NK-92 (cell line): ENCODE data around the gene ELF1.
"Not testable (repeated sequence)": the region's sequence is repeated elsewhere in the genome, so short reads cannot be mapped to it uniquely, and the experiment has no call there.

Experiments
- DNase-seq: peaks from one replicate; lab custom pipeline; 2025; ENCODE audit not compliant: unreplicated experiment; lab: John Stamatoyannopoulos, UW

Gene ELF1

GRCh38 chr13:40983259-40983658, 35.9 kb downstream of the ELF1 start:
- DNase-seq = no peak

DNA sequence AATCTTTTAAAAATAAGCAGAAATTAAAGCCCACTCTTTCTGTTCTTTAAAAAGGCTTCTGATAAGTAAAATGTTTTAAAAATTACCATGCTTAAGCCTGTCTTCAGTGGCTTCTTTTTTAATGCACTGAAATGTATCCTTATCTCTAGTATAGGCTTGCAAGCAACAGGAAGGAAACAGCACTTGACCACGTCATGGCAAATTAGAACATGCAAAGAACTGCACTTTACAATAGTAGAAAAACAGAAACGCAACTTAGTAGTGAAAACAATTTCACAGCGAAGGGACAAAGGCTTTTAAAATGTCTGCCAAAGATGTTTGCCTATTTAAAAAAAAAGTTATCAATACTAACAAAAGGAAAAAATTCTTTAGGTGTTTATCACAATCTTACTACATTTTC, 36.3 kb downstream of the ELF1 start:
- DNase-seq = no peak

DNA sequence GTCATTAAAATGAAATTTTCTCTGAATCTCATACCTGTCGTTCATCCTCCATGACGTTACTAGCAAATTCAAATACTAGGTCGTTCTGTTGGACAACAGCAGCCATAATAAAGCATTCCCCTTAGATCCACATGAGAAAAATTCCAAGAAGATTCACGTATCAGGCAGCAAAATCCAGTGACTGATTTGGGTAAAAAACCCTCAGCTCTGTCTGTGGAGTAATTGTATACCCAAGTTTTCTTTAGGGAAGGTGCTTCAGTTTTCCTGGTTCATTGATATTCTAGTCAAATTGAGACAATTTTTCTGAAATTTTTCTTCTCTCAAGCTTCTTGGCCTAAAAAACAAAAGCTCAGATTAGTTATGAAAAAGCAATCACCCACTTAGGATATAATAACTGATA, 37.2 kb downstream of the ELF1 start:
- no peak for DNase-seq

- DNase-seq = no peak
Measured at GRCh38 chr13:40981361-40981760, 37.8 kb downstream of the ELF1 start.

DNA sequence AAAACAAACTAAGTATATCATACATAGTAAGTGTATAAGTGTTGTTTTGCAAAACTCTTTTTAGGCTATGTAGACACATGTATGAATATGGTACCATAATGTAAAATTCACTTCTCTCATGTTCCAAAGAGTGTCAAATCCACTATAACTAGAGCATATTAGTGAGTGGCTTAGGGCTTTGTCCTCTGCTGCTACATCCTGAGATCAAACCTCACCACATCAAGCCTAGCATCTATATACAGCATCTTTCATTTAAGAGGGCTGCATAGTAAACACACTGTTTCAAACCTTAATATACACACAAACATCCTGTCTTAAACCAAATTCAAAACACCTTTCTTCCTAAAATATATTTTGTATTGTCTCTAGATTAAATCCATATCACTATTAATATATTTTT, 38.7 kb downstream of the ELF1 start:
- DNase-seq = no peak

GRCh38 chr13:40979232-40979631, 39.9 kb downstream of the ELF1 start:
- no peak for DNase-seq

DNA sequence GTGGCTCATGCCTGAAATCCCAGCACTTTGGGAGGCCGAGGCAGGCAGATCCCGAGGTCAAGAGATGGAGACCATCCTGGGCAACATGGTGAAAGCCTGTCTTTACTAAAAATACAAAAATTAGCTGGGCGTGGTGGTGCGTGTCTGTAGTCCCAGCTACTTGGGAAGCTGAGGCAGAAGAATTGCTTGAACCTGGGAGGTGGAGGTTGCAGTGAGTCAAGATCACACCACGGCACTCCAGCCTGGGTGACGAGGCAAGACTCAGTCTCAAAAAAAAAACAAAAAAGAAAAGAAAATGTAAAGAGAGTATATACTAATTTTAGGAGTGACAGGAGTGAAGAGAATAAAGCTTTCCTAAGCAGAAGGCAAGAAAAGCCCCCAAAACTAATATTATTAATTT, 41.0 kb downstream of the ELF1 start:
- not testable (repeated sequence) for DNase-seq

DNA sequence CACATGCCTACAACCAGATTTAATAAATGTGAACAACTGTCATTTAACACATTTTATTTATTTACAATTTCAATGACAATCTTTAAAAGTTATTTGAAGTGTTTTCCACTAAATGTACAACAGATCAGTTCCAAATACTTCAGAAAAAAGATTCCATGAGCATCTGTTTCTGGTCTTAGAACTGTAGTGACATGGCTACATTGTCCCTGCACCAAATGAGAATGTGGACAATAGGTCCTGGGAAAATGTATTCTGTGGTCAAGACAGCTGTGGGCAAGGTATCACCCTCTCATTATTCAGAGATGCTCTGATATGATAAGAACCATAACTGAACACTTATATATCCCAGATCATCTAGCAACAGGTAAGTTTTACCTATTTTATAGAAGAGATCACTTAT, 43.7 kb downstream of the ELF1 start:
- DNase-seq = no peak

GRCh38 chr13:40974460-40975407, 44.4 kb downstream of the ELF1 start:
- DNase-seq = no peak

GRCh38 chr13:40973409-40973808, 45.7 kb downstream of the ELF1 start:
- DNase-seq = no peak

- DNase-seq = no peak
Measured at GRCh38 chr13:40971321-40971720, 47.8 kb downstream of the ELF1 start.

DNA sequence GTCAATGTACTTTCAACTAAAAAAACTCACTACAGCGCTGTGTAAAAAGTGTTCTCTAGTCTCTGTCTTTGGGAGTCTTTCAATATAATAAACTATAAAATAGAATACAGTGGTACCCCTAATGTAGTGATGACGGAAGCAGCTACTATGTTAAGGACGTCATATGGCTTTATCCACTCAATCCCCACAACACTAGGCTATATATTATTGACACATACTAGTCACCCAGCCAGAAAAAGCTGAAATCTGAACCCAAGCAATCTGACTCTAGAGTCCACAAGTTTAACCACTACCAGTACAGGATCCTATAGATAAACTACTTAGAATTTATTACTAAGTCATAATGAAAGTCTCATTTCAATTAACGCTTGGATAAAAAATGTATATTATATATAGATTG, 48.3 kb downstream of the ELF1 start:
- no peak for DNase-seq

DNA sequence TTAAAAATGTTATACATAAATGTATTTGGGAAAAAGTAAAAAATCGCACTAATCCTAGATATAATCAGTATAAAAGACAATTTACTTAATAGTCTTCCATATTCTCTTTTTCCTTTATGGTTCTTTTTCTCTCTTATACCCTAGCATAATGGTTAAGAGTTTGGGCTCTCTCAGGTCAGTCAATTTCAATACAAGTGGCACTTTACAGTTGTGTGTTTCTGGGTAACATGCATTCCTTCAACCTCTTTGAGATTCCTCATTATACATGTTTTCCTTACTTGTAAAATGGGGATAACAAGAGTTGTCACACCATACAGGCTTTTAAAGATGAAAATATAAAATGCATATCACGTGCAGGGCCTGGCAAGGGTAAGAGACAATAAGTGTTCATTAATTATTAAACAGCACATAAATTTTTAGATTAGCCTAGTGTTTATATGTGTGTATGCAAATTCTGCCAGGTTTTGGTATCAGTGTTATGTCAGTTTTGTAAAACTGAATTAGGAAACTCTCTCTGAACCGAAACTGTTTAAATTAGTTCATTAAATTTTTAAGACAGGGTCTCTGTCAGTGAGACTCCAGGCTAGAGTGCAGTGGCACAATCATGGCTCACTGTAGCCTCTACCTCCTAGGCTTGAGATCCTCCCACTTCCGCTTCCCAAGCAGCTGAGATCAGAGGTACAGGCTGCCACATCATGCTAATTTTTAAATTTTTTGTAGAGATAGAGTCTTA, 49.8 kb downstream of the ELF1 start:
- DNase-seq = no peak

GRCh38 chr13:40968416-40969000, 50.6 kb downstream of the ELF1 start:
- DNase-seq = no peak

GRCh38 chr13:40966298-40966697, 52.8 kb downstream of the ELF1 start:
- DNase-seq = no peak

DNA sequence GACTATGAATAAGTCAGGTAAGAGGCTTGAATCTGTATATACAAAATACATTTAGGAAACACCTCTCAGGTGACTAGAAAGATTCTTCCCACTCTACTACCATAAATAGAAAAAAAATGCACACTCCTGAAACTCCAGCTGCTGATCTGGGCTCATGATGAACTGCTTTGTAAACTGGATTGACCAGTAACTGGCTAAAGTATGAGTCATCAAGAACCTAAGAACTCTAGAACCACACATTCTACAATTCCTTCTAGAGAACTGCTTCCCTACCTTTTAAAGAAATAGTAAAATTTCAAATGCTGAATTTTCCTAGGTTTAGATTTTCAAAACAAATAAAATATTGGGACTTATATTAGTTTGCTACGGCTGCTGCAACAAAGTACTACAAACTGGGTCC, 55.2 kb downstream of the ELF1 start:
- DNase-seq = no peak

DNA sequence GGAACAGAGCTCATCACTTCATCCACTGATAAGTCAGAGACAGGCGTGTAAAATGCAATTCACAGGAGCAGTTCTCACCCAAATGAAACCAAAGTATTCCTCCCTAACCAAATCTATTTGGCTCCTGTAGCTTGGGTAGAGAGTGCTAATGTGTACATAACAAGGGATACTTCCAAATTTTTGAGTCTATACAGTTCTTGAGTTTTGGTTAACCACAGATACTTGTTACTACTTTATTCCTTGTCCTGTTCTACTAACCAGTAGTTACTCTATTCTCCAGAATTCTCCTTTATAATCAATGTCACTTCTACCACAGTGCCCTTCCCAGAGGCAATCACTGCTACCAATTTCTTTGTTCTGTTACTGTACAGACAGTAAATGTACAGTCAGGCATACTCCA, 57.3 kb downstream of the ELF1 start:
- no peak for DNase-seq

DNA sequence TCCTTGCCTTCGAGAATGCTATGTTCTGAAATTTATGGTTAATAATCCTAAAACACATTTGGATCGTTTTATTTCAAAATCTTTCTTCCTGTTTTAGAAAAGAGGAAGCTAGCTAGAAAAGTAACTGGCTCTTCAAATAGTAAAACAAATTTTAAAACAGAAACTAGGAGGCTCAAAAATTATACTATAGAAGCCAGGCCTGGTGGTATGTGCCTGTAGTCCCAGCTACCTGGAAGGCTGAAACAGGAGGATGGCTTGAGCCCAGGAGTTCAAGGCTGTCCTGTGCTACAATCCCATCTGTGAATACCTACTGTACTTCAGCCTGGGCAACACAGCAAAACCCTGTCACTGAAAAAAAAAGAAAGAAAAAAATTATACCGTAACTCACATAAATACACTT, 57.9 kb downstream of the ELF1 start:
- DNase-seq = no peak

DNA sequence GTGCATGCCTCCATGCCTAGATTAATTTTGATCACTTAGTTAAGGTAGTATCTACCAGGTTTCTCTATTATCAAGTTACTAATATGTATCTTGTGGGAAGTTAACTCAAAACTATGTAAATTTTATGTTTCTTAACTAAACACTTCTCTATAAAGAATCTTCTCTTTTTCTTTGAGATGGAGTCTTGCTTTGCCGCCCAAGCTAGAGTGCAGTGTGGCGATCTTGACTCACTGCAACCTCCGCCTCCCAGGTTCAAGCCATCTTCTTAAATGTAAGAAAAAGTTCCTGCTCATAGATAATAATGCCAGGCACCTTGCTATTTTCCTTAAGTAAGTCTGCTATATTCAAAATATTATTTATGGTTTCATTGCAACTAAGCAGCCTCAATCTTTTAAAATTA, 58.4 kb downstream of the ELF1 start:
- no peak for DNase-seq

GRCh38 chr13:40958655-40959054, 60.5 kb downstream of the ELF1 start:
- no peak for DNase-seq

DNA sequence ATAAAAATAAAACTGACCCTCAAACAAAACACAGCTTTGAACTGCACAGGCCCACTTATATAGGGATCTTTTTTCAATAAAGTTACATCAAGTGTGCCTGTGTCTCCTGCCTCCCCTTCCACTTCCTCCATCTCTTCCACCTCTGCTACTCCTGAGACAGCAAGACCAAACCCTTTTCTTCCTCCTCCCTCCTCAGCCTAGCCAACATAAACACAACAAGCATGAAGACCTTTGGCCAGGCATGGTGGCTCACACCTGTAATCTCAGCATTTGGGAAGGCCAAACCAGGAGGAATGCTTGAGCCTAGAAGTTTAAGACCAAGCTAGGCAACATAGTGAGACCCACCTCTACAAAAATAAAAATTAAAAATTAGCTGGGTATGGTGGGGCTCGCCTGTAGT, 72.6 kb downstream of the ELF1 start:
- DNase-seq = no peak

DNA sequence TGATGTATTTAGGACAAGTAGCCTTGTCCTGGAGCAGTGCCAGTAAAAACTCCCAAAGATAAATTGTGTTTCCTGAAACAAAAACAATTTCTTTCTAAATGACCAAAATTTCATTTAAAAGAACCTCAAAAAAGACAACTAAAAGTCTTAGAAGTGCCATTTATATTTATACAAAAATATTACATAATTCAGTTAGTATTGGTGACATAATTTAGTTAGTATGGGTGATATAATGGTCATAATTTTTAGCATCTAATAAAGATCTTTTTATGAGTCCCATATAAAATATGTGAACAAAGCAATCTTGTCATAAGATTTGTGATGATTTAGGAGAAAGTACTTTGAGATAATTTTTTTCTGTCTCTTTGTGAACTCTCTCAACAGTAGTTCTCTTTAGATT, 76.0 kb downstream of the ELF1 start:
- DNase-seq = no peak
